K562 (cell line): ENCODE measurements around the gene ATP9B. TPM values are rescaled to one million over a fixed set of nuclear protein-coding genes. Genes with fewer than 3 reads are reported as not detected.

Source experiments
- ATAC-seq: fragments of 200-7000 bp; cut with Tn5 transposase; 3 replicates; pipeline ENCODE4 v1.9.1; 2020; ENCODE audit warnings: moderate library complexity
- BruUV-seq: library from RNA; stranded (reverse); fragments of 400-500 nt; replicated peaks from 2 replicates; lab custom pipeline; 2021; lab: Mats Ljungman, UMichigan
- CTCF ChIA-PET: fragments of 300-600 bp; formaldehyde crosslinking; extraction: SDS; loops from one replicate; lab custom pipeline; 2021; ENCODE audit warnings: low intra/inter-chr PET ratio; lab: Yijun Ruan, JAX
- POLR2A ChIA-PET: fragments of 300-600, 350-650 bp; sonication (Branson Sonifier 250); formaldehyde crosslinking; extraction: SDS; loops from one replicate; lab custom pipeline; 2021; ENCODE audit warnings: antibody characterized with exemption, inconsistent platforms; lab: Yijun Ruan, JAX
- DNase-seq, 4 experiments: peaks; one replicate each; pipeline versions ENCODE4 v3.0.0 to v3.0.0-alpha.2; 2011 to 2018; ENCODE audit warnings: low spot score in 3 of 4, mixed read lengths in 3 of 4; ENCODE audit errors: extremely low read depth in 1 of 4
- FAIRE-seq: peaks from 2 replicates; lab custom pipeline; 2011; peaks lifted over from hg19 to GRCh38; lab: Jason Lieb, UNC
- H2AFZ ChIP-seq: 2 replicates; pipeline ENCODE4 v1.6.0; 2011; ENCODE audit warnings: low read depth, low read length, control low read depth, inconsistent platforms
- H3K27ac ChIP-seq: fragments of 200-600 bp; 3 replicates; pipeline ENCODE4 v1.8.0; 2011; ENCODE audit warnings: low read depth, mild to moderate bottlenecking, control low read depth, inconsistent platforms, low read length, moderate library complexity, mixed read lengths; ENCODE audit errors: extremely low read depth
- H3K27me3 ChIP-seq, 2 experiments: fragments of 300-600 bp in 1 of 2; 2 replicates in 1 of 2; 3 replicates in 1 of 2; pipeline versions ENCODE4 v1.6.0 to v1.8.0; 2011; ENCODE audit warnings: inconsistent platforms in 2 of 2, low read length in 2 of 2, mild to moderate bottlenecking in 1 of 2, mixed read lengths in 1 of 2, moderate library complexity in 1 of 2; ENCODE audit not compliant: control insufficient read depth in 2 of 2, insufficient read depth in 2 of 2
- H3K36me3 ChIP-seq: fragments of 300-600 bp; 3 replicates; pipeline ENCODE4 v1.8.0; 2011; ENCODE audit warnings: mild to moderate bottlenecking, low read length, inconsistent platforms; ENCODE audit not compliant: control insufficient read depth, insufficient read depth
- H3K4me1 ChIP-seq, 2 experiments: fragments of 200-600 bp in 1 of 2; replicated peaks in 1 of 2; 2 replicates in 1 of 2; 3 replicates in 1 of 2; pipeline versions ENCODE4 v1.5.1 to v1.8.0; 2011; ENCODE audit warnings: inconsistent platforms in 2 of 2, low read length in 2 of 2, mild to moderate bottlenecking in 1 of 2, mixed read lengths in 1 of 2, moderate library complexity in 1 of 2; ENCODE audit not compliant: control insufficient read depth in 2 of 2, insufficient read depth in 2 of 2
- H3K4me2 ChIP-seq: 2 replicates; pipeline ENCODE4 v1.6.1; 2011; ENCODE audit warnings: low read length, control low read depth, inconsistent platforms, mixed read lengths; ENCODE audit not compliant: insufficient read depth
- H3K4me3 ChIP-seq: fragments of 200-600 bp; sonication (generic), shearing (Covaris generic); 2 replicates; pipeline ENCODE4 v1.5.1; 2016; ENCODE audit warnings: control low read depth, inconsistent platforms
- H3K79me2 ChIP-seq: fragments of 200-600 bp; 3 replicates; pipeline ENCODE4 v1.8.0; 2011; ENCODE audit warnings: low read length, inconsistent platforms; ENCODE audit not compliant: control insufficient read depth, insufficient read depth
- H3K9ac ChIP-seq, 2 experiments: 2 replicates each; pipeline versions ENCODE4 v1.6.0 to v1.6.1; 2011; ENCODE audit warnings: low read depth in 2 of 2, low read length in 2 of 2, control low read depth in 1 of 2, inconsistent platforms in 1 of 2, mild to moderate bottlenecking in 1 of 2, mixed read lengths in 1 of 2; ENCODE audit not compliant: insufficient read depth in 1 of 2
- H3K9me1 ChIP-seq: one replicate; pipeline ENCODE4 v1.6.0; 2011; ENCODE audit warnings: inconsistent platforms, mild to moderate bottlenecking, low read length, moderate library complexity; ENCODE audit not compliant: control insufficient read depth, insufficient read depth
- H3K9me3 ChIP-seq: replicated peaks from 2 replicates; pipeline ENCODE4 v1.5.1; 2011; ENCODE audit warnings: low read depth, low read length, inconsistent platforms; ENCODE audit not compliant: control insufficient read depth, insufficient read depth
- H4K20me1 ChIP-seq: replicated peaks from 2 replicates; pipeline ENCODE4 v1.6.1; 2011; ENCODE audit warnings: low read length, inconsistent platforms, mixed read lengths; ENCODE audit not compliant: control insufficient read depth, insufficient read depth
- CBX8 ChIP-seq: fragments of 200-600 bp; sonication (generic); IDR thresholded peaks from 2 replicates; pipeline ENCODE4 v1.6.1; 2012; ENCODE audit warnings: borderline replicate concordance, mixed run types, low read depth, mild to moderate bottlenecking, moderate library complexity, mixed read lengths, low read length, control low read depth, inconsistent platforms; ENCODE audit not compliant: poor library complexity, severe bottlenecking; ENCODE audit errors: extremely low read depth
- HNRNPUL1 ChIP-seq: fragments of 200-400 bp; formaldehyde crosslinking; IDR thresholded peaks from 2 replicates; pipeline ENCODE4 v1.6.1; 2017; ENCODE audit warnings: low read length
- MAFF ChIP-seq: IDR thresholded peaks from 2 replicates; pipeline ENCODE4 v1.6.1; 2012; ENCODE audit warnings: low read length, improper control_type of control experiment
- MTF1 ChIP-seq: fragments of 250-450 bp; sonication (Bioruptor Pico); IDR thresholded peaks from 2 replicates; pipeline ENCODE4 v1.9.0; 2021; ENCODE audit warnings: moderate library complexity, mild to moderate bottlenecking, inconsistent platforms, borderline replicate concordance
- SMAD3 ChIP-seq: fragments of 450-650 bp; formaldehyde crosslinking; conservative IDR thresholded peaks from 2 replicates; pipeline ENCODE4 v1.4.0; 2020; ENCODE audit warnings: mild to moderate bottlenecking
- ZBTB5 ChIP-seq: fragments of 450-650 bp; IDR thresholded peaks from 2 replicates; pipeline ENCODE4 v1.6.1; 2017; ENCODE audit warnings: antibody characterized with exemption
- ZNF57 ChIP-seq: fragments of 450-650 bp; formaldehyde crosslinking; IDR thresholded peaks from 2 replicates; pipeline ENCODE4 v1.4.0; 2020; ENCODE audit warnings: mild to moderate bottlenecking, moderate library complexity
- WGBS: fragments of 100-300 bp; shearing (Covaris generic); methylation state at CpG from one replicate; pipeline ENCODE4 v1.1.6; 2016; ENCODE audit warnings: low coverage, mixed read lengths; ENCODE audit not compliant: insufficient coverage; ENCODE audit errors: missing lambda C conversion rate; 5-methylcytosine and 5-hydroxymethylcytosine counted together
- in situ Hi-C: fragments of 300-500 bp; cut with MboI; formaldehyde crosslinking; loops from 4 replicates; pipeline ENCODE4 v1.15.0; 2018; ENCODE audit warnings: inconsistent platforms, mixed read lengths
- intact Hi-C: fragments of 100-400 bp; cut with micrococcal nuclease; formaldehyde crosslinking; loops from 2 replicates; pipeline ENCODE4 v1.14.2; 2022
- polyA plus RNA-seq, 8 experiments: library from polyadenylated mRNA; depleted of rRNA in 4 of 8; stranded (reverse) in 5 of 8; unstranded in 3 of 8; fragments of >200 nt; fragmentation: Nextera tagmentation in 2 of 8; fragmentation: Illumina TruSeq in 1 of 8; extraction: Ambion mirVana in 2 of 8; extraction: Trizol in 1 of 8; gene quantifications; 2 replicates each; pipeline versions ENCODE4 v1.2.1 to v1.2.3, GENCODE V29; 2011 to 2014; ENCODE audit warnings: inconsistent platforms in 1 of 8, missing spikeins in 1 of 8
- total RNA-seq, 7 experiments: library from RNA; depleted of rRNA in 6 of 7; stranded (reverse); fragments of >200 nt in 6 of 7; fragmentation: Illumina TruSeq in 2 of 7; extraction: Trizol in 2 of 7; gene quantifications; 2 replicates each; pipeline versions ENCODE4 v1.2.1 to v1.2.3, GENCODE V29; 2011 to 2021; ENCODE audit warnings: low replicate concordance in 1 of 7

Gene ATP9B
- total and polyA plus RNA-seq, 9 of the 15 experiments (the other 6 are each of a cell fraction or from before 2014, with no cell fraction given) = 0.66 to 13.2 (median 7.9) TPM

DNA sequence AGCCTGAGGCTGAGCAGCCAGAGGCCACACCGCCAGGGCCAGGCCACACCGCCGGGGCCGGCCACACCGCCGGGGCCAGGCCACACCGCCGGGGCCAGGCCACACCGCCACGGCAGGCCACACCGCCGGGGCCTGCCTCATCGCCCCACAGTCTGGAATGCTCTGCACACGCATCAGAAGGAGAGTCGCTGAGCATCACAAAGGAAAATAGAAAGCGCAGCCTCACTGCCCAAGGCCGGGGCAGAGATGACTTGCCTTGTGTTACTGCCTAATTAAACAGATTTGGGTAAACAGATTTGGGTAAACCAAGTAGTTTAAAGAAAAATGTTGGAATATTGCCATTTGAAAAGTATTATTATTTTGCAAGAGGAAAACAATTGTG lies 316.1 kb downstream of the ATP9B start:
- H3K27ac ChIP-seq = no peak overlapping the region
- intact Hi-C loops (no loop called here), in situ Hi-C loops (no loop called here)
- no peaks in the 10 kb centered on the region for H3K36me3 ChIP-seq
- DNase-seq (no peak), FAIRE-seq (no peak), ATAC-seq (no peak)
- H3K9me3 ChIP-seq = no peaks in the 10 kb centered on the region
- H3K4me2 ChIP-seq = no peak overlapping the region
- 35% methylated on average over 8 of the region's 17 CpGs for WGBS
- BruUV-seq = no TSS peak
- H3K4me3 ChIP-seq = no peak overlapping the region
- no peaks in the 10 kb centered on the region; a peak in 1 of 5 replicates for H3K27me3 ChIP-seq
- H3K4me1 ChIP-seq = peaks cover 0 to 8% of the 10 kb centered on the region in 2 experiments; a peak in 2 of 5 replicates
- no peak overlapping the region for H3K9ac ChIP-seq
- H3K79me2 ChIP-seq = no peaks in the 10 kb centered on the region
- no peaks in the 10 kb centered on the region; the same call in 1 of the 2 replicates for H4K20me1 ChIP-seq
- CTCF ChIA-PET = no interaction called here
- no peak for TF ChIP-seq MAFF
- no peak for TF ChIP-seq ZBTB5
- TF ChIP-seq ZNF57 (CRISPR knock-in tag) = no peak
- no peak for TF ChIP-seq HNRNPUL1
- no peak for TF ChIP-seq MTF1 (CRISPR knock-in tag)
- TF ChIP-seq SMAD3 = no peak
- no peak for TF ChIP-seq CBX8
- POLR2A ChIA-PET = no interaction called here
- no peaks in the 10 kb centered on the region for H3K9me1 ChIP-seq
- H2AFZ ChIP-seq = no peak overlapping the region
